Activated naive CD8-positive, alpha-beta T cell treated with anti-CD3 and anti-CD28 coated beads for 36 hours (primary cell): ENCODE results near the gene TTN. TPM values are rescaled to one million over a fixed set of nuclear protein-coding genes. Genes with fewer than 3 reads are reported as not detected.

ENCODE experiments used
- DNase-seq: peaks from one replicate; pipeline ENCODE4 v3.0.0; 2021
- H3K27ac Mint-ChIP-seq: one replicate; pipeline ENCODE4 v1.8.0; 2022; ENCODE audit warnings: mild to moderate bottlenecking, moderate library complexity, mixed read lengths
- H3K27me3 Mint-ChIP-seq: one replicate; pipeline ENCODE4 v1.8.0; 2022; ENCODE audit warnings: mild to moderate bottlenecking, mixed read lengths
- H3K36me3 Mint-ChIP-seq: one replicate; pipeline ENCODE4 v1.8.0; 2021; ENCODE audit warnings: mild to moderate bottlenecking, mixed read lengths
- H3K4me1 Mint-ChIP-seq: one replicate; pipeline ENCODE4 v1.8.0; 2021; ENCODE audit warnings: mixed read lengths
- H3K4me3 Mint-ChIP-seq: one replicate; pipeline ENCODE4 v1.8.0; 2022; ENCODE audit warnings: mild to moderate bottlenecking, moderate library complexity, mixed read lengths
- H3K9me3 Mint-ChIP-seq: one replicate; pipeline ENCODE4 v1.8.0; 2022; ENCODE audit warnings: mixed read lengths
- total RNA-seq, 2 experiments: library from RNA; stranded (reverse); gene quantifications; one replicate each; pipeline ENCODE4 v1.2.3, GENCODE V29; 2021

The TTN gene
- total RNA-seq, 2 experiments from 2014 or later = 1.8 to 2.2 TPM

GRCh38 chr2:178732913-178733312 is 74.3 kb downstream of the TTN start:
- Mint-ChIP-seq H3K27me3 (no peaks in the 10 kb centered on the region), H3K4me3 (no peak overlapping the region), H3K9me3 (no peaks in the 10 kb centered on the region), H3K4me1 (no peaks in the 10 kb centered on the region), H3K27ac (no peak overlapping the region), H3K36me3 (peaks cover 8% of the 10 kb centered on the region)
- DNase-seq = no peak

GRCh38 chr2:178731300-178731699 is 75.9 kb downstream of the TTN start:
- H3K27me3 Mint-ChIP-seq = no peaks in the 10 kb centered on the region
- DNase-seq = no peak
- H3K36me3 Mint-ChIP-seq = peaks cover 8% of the 10 kb centered on the region
- H3K4me1 Mint-ChIP-seq = no peaks in the 10 kb centered on the region
- no peak overlapping the region for H3K4me3 Mint-ChIP-seq
- H3K9me3 Mint-ChIP-seq = no peaks in the 10 kb centered on the region
- H3K27ac Mint-ChIP-seq = no peak overlapping the region

GRCh38 chr2:178730049-178730448 is 77.2 kb downstream of the TTN start:
- H3K27me3 Mint-ChIP-seq = no peaks in the 10 kb centered on the region
- DNase-seq = no peak
- H3K36me3 Mint-ChIP-seq = peaks cover 10% of the 10 kb centered on the region
- no peak overlapping the region for H3K4me3 Mint-ChIP-seq
- H3K4me1 Mint-ChIP-seq = no peaks in the 10 kb centered on the region
- H3K9me3 Mint-ChIP-seq = no peaks in the 10 kb centered on the region
- no peak overlapping the region for H3K27ac Mint-ChIP-seq

- peaks cover 2% of the 10 kb centered on the region for H3K36me3 Mint-ChIP-seq
- no peaks in the 10 kb centered on the region for H3K9me3 Mint-ChIP-seq
- no peak overlapping the region for H3K4me3 Mint-ChIP-seq
- H3K4me1 Mint-ChIP-seq = no peaks in the 10 kb centered on the region
- DNase-seq = no peak
- H3K27me3 Mint-ChIP-seq = no peaks in the 10 kb centered on the region
- no peak overlapping the region for H3K27ac Mint-ChIP-seq
Measured at GRCh38 chr2:178723786-178724346, 83.4 kb downstream of the TTN start.

GRCh38 chr2:178722296-178722695 is 84.9 kb downstream of the TTN start:
- H3K27me3 Mint-ChIP-seq = no peaks in the 10 kb centered on the region
- no peaks in the 10 kb centered on the region for H3K4me1 Mint-ChIP-seq
- DNase-seq = no peak
- no peak overlapping the region for H3K27ac Mint-ChIP-seq
- H3K36me3 Mint-ChIP-seq = peaks cover 4% of the 10 kb centered on the region
- H3K9me3 Mint-ChIP-seq = no peaks in the 10 kb centered on the region
- no peak overlapping the region for H3K4me3 Mint-ChIP-seq

GRCh38 chr2:178718988-178719387 is 88.2 kb downstream of the TTN start:
- H3K27ac Mint-ChIP-seq = no peak overlapping the region
- no peaks in the 10 kb centered on the region for H3K4me1 Mint-ChIP-seq
- H3K9me3 Mint-ChIP-seq = no peaks in the 10 kb centered on the region
- H3K4me3 Mint-ChIP-seq = no peak overlapping the region
- no peaks in the 10 kb centered on the region for H3K27me3 Mint-ChIP-seq
- DNase-seq = no peak
- peaks cover 4% of the 10 kb centered on the region for H3K36me3 Mint-ChIP-seq

- Mint-ChIP-seq H3K27ac (no peak overlapping the region), H3K9me3 (no peaks in the 10 kb centered on the region), H3K27me3 (no peaks in the 10 kb centered on the region), H3K36me3 (peaks cover 6% of the 10 kb centered on the region), H3K4me1 (no peaks in the 10 kb centered on the region), H3K4me3 (no peak overlapping the region)
- no peak for DNase-seq
Measured at GRCh38 chr2:178718283-178718682, 88.9 kb downstream of the TTN start.

GRCh38 chr2:178716394-178716793 is 90.8 kb downstream of the TTN start:
- no peak for DNase-seq
- Mint-ChIP-seq H3K27me3 (no peaks in the 10 kb centered on the region), H3K4me1 (no peaks in the 10 kb centered on the region), H3K27ac (no peak overlapping the region), H3K4me3 (no peak overlapping the region), H3K36me3 (peaks cover 10% of the 10 kb centered on the region), H3K9me3 (no peaks in the 10 kb centered on the region)

- Mint-ChIP-seq H3K36me3 (peaks cover 10% of the 10 kb centered on the region), H3K27me3 (no peaks in the 10 kb centered on the region), H3K27ac (no peak overlapping the region), H3K9me3 (no peaks in the 10 kb centered on the region), H3K4me1 (no peaks in the 10 kb centered on the region), H3K4me3 (no peak overlapping the region)
- DNase-seq = no peak
Measured at GRCh38 chr2:178715366-178715765, 91.9 kb downstream of the TTN start.

GRCh38 chr2:178707476-178707875 is 99.7 kb downstream of the TTN start:
- no peak for DNase-seq
- no peaks in the 10 kb centered on the region for H3K4me1 Mint-ChIP-seq
- no peaks in the 10 kb centered on the region for H3K27me3 Mint-ChIP-seq
- H3K9me3 Mint-ChIP-seq = no peaks in the 10 kb centered on the region
- no peak overlapping the region for H3K4me3 Mint-ChIP-seq
- no peak overlapping the region for H3K27ac Mint-ChIP-seq
- no peaks in the 10 kb centered on the region for H3K36me3 Mint-ChIP-seq

- Mint-ChIP-seq H3K27ac (no peak overlapping the region), H3K4me1 (no peaks in the 10 kb centered on the region), H3K36me3 (peaks cover 1% of the 10 kb centered on the region), H3K4me3 (no peak overlapping the region), H3K27me3 (no peaks in the 10 kb centered on the region), H3K9me3 (no peaks in the 10 kb centered on the region)
- no peak for DNase-seq
Measured at GRCh38 chr2:178704876-178705275, 102.3 kb downstream of the TTN start.

GRCh38 chr2:178702361-178702760 is 104.9 kb downstream of the TTN start:
- H3K4me3 Mint-ChIP-seq = no peak overlapping the region
- no peaks in the 10 kb centered on the region for H3K4me1 Mint-ChIP-seq
- no peaks in the 10 kb centered on the region for H3K27me3 Mint-ChIP-seq

GRCh38 chr2:178700922-178701342 is 106.3 kb downstream of the TTN start:
- H3K36me3 Mint-ChIP-seq = peaks cover 3% of the 10 kb centered on the region
- H3K27me3 Mint-ChIP-seq = no peaks in the 10 kb centered on the region
- H3K4me3 Mint-ChIP-seq = no peak overlapping the region
- no peaks in the 10 kb centered on the region for H3K9me3 Mint-ChIP-seq
- H3K4me1 Mint-ChIP-seq = no peaks in the 10 kb centered on the region
- H3K27ac Mint-ChIP-seq = no peak overlapping the region
- DNase-seq = no peak

More at GRCh38 chr2:178702361-178702760, 104.9 kb downstream of the TTN start:
- H3K27ac Mint-ChIP-seq = no peak overlapping the region
- H3K9me3 Mint-ChIP-seq = no peaks in the 10 kb centered on the region
- H3K36me3 Mint-ChIP-seq = peaks cover 1% of the 10 kb centered on the region
- no peak for DNase-seq

GRCh38 chr2:178700136-178700535 is 107.1 kb downstream of the TTN start:
- Mint-ChIP-seq H3K36me3 (peaks cover 5% of the 10 kb centered on the region), H3K9me3 (no peaks in the 10 kb centered on the region), H3K27me3 (no peaks in the 10 kb centered on the region), H3K4me3 (no peak overlapping the region), H3K4me1 (no peaks in the 10 kb centered on the region), H3K27ac (no peak overlapping the region)
- DNase-seq = no peak

GRCh38 chr2:178692845-178693244 is 114.4 kb downstream of the TTN start:
- Mint-ChIP-seq H3K36me3 (peaks cover 4% of the 10 kb centered on the region), H3K9me3 (no peaks in the 10 kb centered on the region), H3K27me3 (no peaks in the 10 kb centered on the region), H3K4me1 (no peaks in the 10 kb centered on the region), H3K4me3 (no peak overlapping the region), H3K27ac (no peak overlapping the region)
- no peak for DNase-seq

- DNase-seq = no peak
- H3K9me3 Mint-ChIP-seq = no peaks in the 10 kb centered on the region
- H3K27ac Mint-ChIP-seq = no peak overlapping the region
- peaks cover 2% of the 10 kb centered on the region for H3K36me3 Mint-ChIP-seq
- no peaks in the 10 kb centered on the region for H3K4me1 Mint-ChIP-seq
- H3K27me3 Mint-ChIP-seq = no peaks in the 10 kb centered on the region
- no peak overlapping the region for H3K4me3 Mint-ChIP-seq
Measured at GRCh38 chr2:178689808-178690207, 117.4 kb downstream of the TTN start.
